Stimulated activated CD8-positive, alpha-beta memory T cell treated with anti-CD3 and anti-CD28 coated beads, Interleukin-7, amount 100 ng/mL, for 1 hour (primary cell): ENCODE data around the gene ITGA8.
"Not testable (repeated sequence)": the region's sequence is repeated elsewhere in the genome, so short reads cannot be mapped to it uniquely, and the experiment has no call there.

ENCODE experiments used
- DNase-seq, 2 donors: peaks; one replicate each; pipeline ENCODE4 v3.0.0-alpha.2; 2020; ENCODE audit warnings: low read depth in 2 of 2

ITGA8 gene

DNA sequence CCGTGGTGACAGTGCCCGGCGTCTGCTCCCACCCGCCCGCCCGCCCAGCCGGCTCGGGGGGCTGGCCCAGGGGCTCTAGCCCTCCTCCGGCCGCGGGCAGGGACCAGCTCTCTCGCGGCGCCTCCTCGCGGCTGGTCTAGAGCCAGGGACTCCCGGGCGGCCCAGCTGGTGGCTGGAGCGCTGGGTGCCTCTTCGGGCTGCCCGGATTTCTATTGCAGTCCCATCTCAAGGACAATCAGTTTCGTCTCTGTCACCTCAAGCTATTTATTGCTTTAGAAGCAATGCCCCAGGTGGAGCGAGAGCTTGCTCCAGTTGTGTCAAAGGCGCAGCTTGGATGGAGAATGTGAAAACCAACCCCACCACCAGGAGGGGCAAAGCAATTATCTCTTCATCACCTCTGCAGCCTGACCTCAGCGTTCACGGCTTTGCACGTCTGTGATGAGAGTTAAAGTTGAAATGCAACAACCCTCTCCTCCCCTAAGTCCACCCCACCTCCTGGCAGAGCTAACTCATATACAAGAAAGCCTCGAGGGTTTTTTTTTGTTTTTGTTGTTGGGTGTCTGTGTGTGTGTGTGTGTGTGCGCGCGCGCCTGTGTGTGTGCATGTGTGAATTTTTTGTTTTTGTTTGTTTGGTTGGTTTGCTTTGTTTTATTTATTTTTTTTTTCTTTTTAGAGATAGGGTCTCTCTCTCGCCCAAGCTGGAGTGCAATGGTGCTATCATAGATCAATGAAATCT, at the start of gene ITGA8:
ITGA8 (minus strand) TSS at position 24 of the 736 bp plus-strand sequence. CDS start 151 bp downstream, outside the sequence.
- no peak for DNase-seq

DNA sequence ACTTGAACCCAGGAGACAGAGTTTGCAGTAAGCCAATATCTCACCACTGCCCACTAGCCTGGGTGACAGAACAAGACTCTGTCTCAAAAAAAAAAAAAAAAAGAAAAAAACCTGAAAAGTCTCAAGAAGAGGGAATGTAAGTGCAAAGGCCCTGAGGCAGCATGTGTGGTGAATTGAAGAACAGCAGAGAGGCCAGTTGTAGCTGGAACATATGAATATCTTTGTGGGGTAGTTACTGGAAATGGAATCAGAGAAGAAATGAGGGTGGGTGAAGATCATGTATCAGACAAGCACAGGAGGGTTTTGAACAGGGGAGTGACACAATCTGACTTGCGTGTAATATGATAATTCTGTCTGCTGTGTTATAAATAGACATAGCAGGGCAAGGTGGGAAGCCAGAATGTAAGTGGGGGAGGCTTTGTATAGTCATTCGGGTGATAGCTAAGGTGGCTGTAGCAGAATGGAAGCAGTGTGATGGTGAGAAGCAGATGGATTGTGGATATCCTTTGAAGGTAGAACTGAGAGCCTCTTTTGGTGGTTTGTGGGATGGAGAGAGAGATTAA, 45.3 kb upstream of the ITGA8 start:
- DNase-seq, result no peak

DNA sequence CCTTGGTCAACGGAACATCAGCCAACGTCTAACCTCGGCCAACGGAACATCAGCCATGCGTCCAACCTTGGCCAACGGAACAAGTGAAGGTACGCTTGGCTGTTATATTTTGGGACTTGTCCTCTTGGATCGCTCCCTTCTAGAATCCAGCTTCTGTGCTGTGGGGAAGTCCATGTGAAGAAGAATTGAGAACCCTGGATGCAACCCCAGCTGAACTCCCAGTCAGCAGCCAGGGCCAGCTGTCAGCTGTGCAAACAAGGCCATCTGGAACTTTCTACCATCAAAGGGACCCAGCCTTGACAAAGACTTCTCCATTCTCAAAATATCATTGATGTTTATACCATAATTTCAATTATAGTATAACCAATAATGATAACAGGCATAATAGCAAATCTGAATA, 43.3 kb upstream of the ITGA8 start:
- no peak for DNase-seq

DNA sequence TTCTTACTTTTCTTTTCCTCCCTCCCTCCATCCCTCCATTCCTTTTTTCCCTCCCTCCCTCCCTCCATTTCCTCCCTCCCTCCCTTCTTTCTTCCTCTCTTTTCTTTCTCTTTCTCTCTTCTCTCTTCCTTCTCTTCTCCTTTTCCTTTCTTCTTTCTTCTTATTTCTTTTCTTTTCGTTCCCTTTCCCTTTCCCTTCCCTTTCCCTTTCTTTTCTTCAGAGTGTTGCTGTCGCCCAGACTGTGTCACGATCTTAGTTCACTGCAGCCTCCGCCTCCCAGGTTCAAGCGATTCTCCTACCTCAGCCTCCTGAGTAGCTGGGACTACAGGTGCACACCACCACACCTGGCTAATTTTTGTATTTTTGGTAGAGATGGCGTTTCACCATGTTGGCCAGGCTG, 42.5 kb upstream of the ITGA8 start:
- not testable (repeated sequence) for DNase-seq

DNA sequence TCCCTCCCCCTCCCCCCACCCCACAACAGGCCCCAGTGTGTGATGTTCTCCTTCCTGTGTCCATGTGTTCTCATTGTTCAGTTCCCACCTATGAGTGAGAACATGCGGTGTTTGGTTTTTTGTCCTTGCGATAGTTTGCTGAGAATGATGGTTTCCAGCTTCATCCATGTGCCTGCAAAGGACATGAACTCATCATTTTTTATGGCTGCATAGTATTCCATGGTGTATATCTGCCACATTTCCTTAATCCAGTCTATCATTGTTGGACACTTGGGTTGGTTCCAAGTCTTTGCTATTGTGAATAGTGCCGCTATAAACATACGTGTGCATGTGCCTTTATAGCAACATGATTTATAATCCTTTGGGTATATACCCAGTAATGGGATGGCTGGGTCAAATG, 41.5 kb upstream of the ITGA8 start:
- DNase-seq, result not testable (repeated sequence)

DNA sequence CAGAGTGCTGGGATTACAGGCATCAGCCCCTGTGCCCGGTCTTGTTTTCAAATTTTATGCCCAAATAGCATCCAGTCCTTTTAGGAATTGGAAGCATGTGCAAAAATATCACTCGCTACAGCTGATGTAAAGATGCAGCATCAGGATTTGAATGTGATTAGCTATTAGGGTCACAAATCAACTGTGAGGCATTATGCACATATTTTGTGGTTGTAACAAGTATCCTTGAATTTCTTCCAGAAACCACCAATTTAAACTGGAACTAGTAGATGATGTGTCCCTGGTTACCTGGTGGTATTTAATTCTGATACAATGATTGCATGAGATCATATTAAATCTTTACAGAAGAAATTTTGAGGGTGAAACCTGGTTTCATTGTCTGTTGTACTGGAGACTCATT, 41.0 kb upstream of the ITGA8 start:
- no peak for DNase-seq

DNA sequence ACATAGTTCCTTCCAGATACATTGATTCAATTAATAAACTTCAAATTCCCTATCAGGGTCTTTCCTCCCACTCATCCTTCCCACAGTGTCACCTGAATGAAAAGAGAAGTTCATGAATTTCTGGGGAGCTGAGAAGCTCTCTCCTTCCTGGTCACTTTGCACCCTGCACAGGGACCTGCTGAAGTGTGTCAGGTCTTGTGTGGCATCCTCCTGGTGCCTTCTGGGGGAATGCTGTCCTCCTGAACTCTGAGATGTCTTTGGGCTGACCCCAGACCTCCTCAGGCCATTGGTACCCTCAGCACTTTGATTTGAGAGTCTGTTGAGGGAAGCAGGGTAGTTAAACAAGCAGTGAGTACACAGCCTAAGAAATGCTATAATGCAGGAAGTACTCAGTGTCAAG, 39.5 kb upstream of the ITGA8 start:
- no peak for DNase-seq

DNA sequence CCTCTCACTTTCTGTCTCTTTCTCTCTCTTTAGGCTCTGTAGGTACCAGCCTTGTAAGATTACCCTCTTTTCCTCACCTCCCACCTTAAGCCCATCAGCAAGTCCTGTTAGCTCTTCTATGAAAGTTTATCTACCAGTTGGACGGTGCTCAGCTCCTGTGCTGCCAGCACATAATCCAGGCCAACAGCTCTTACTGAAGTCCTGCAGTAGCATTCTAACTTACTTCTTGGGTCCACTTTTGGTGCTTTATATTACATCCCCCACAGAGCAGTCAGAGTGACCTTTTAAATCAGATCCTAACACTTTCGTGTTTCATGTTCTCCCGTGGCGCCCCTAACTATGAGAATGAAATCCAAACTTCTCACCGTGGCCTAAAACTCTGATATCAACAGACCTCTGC, 38.9 kb upstream of the ITGA8 start:
- no peak for DNase-seq

DNA sequence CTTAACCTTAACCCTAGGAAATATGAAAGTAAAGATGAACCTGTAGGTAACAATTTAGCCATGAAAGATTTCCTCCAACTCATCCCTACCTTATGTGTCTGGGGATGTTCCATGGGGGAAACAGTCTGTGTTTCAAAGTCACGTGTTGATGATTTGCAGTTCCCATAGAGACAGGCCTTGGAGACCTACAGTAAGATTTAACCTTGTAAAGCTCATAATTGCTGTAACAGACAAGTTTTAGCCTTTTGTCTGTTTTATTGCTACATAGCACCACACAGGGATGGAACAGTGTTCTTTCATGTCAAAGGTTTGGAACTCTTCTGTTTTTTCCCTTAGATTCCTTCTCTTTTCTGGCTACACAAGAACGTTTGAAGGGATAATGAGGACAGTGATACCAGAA, 35.2 kb upstream of the ITGA8 start:
- DNase-seq, result no peak

DNA sequence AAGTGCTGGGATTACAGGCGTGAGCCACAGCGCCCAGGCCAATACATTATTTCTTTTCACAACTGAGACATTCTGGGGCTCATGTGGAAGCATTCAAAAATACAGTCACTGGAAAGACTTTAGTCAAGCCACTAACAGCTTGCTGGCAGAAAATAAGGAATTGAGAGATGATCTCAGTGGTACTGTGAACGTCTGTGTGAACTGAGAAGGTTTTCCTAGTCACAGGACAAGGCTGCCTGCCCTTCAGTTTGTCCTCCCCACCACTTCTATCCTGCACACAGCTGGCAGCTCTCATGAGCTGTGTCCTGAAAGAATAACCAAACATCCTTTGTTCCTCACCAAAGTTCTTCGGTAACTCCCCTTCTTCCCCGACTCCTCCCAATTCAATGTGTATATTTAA, 31.3 kb upstream of the ITGA8 start:
- no peak for DNase-seq

DNA sequence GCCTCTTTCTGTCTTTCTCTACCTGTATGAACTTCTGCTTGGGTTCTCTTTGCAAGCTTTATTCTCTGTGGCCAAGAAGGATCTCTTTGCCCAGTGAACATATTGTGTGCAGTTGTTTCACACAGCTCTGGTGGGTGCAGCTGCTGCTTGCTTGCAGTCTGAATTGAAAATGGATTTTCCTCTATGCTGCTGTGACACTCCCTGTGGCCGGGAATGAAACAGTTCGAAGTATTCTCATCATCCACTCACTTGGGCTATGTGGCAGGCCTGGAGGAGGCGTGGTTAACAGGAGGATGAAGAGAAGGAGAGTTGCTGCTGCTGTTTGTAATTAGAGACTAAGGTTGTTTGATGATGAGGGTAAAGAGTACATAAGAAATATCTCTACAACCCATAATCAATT, 28.4 kb upstream of the ITGA8 start:
- no peak for DNase-seq

DNA sequence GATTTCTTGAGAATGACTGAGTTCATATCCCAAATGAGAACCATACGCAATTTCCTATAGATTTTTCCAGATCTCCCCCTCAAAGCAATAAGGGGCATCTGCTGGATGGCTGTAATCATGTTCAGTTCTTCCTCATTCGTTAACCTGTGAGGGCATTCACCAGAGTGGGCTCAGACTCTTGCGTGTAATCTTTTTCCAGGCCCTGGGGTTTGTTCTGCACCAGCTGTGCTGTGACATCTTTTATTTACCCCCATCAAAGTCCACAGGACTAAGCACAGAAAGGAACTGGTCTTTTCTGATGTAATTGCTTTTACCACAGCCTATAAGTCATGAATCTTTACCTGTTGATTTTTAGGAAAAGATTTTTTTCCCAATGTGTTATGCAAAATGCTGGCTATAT, 27.9 kb upstream of the ITGA8 start:
- DNase-seq, result no peak

DNA sequence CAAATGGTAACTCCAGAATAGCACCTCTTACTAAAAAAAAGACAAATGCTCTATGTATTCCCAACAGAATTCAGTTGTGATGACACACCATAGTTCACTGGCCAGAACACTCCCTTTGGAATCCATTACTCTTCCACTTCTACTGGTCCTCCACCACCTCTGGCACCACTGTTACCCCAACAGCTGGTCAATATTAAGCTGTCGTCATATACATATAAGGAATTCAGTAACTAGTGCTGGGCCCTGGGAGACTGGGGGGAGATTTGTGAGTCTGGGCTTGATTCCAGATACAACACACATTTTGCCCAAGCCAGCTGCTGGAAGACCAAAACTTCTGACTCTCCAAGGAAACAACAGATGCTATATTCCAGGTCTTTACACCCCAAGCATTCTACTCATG, 26.0 kb upstream of the ITGA8 start:
- DNase-seq, result no peak

DNA sequence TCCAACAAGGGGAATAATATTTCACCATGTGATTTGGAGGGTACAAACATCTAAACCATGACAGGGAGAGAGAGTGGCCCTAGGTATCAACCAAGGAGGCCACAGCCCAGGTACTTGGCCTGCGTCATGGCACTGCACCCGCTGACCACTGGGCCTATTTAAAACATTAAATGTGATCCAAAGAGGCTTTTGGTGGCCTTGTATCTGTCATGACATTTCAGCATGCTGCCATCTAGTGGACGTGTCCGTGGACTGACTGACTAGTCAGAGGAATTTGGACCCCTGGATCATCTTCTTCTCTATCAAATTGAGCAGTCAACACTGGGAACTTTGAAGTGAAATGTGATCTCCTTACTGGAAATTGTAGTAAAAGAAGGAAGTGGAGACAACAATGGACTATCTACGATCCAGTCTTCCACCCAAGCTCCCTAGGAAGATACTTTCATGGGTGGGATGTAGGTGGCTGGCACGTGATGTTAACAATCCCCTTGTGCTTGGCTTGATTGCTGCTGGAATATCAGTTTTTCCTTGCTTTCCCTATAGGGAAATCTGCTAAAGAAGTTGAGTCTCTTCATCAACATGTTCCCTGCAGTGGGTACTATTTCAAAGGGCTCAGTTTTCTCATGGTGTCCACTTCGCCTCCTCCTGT, 24.6 kb upstream of the ITGA8 start:
- peak in 1 of 2 donors; percentile 1 for DNase-seq

DNA sequence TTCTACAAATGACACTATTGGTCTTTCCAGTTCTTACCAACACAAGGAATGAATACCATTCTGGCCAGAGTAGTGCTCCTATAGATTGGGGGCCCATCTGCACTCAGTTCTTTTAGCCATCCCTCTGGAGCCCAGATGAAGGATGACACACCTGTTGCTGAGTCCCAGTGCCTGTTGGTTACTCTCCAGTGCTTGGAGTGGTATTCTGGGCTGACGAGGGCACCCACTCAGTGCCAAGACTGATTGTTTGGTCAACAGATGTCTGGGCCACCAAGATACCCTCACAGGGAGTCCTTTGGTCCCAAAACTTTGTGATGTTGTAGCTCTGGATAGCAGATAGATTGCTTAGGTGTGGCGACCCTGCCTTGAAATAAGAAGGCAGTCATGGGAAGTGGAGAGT, 23.7 kb upstream of the ITGA8 start:
- no peak for DNase-seq

DNA sequence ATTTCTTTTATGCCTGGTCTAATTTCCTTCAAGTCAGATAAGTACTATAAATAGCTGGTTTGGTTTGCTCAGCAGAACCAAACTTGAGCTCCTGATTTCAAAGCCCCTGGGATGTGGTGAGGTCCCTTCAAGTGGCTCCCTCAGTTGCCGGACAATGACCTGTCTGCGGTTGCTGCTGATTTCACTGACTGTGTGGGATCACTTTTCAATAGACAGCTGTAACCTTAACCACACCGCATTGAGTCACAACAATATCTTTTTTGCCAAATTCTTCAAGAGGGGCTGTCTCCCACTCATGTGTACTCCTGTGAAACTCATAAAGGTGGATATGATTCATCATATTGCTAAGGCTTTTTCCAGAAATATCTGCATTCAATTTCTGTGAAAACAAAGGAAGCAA, 23.1 kb upstream of the ITGA8 start:
- no peak for DNase-seq

DNA sequence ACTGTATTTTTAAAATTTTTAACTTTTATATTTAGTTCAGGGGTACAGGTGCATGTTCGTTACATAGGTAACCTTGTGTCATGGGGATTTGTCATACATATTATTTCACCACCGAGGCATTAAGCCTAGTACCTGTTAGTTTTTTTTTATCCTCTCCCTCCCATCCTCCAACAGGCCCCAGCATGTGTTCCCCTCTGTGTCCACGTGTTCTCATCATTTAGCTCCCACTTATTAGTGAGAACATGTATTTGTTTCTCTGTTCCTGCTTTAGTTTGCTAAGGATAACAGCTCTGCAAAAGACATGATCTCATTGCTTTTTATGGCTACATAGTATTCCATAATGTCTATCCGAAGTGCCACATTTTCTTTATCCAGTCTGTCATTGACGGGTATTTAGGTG, 22.4 kb upstream of the ITGA8 start:
- DNase-seq, result no peak

DNA sequence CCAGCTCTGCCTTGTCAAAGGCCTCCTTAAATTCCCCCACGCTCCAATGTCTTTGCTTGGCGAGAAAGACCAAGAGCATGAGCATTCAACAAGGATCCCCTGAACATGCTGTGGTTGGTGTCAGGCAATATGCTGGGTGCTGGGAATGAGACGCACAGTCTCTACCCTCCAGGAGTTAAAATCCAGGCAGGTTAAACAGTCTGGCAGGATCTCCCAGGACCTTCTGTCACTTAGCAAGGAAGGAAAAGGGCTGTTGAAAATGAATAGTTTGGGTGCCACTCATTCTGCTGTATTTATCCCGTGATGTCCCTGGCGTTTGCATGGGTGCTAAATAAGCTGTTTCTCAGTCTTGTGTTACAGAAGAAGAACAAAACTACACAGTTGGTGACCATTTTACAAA, 21.9 kb upstream of the ITGA8 start:
- DNase-seq, result no peak

DNA sequence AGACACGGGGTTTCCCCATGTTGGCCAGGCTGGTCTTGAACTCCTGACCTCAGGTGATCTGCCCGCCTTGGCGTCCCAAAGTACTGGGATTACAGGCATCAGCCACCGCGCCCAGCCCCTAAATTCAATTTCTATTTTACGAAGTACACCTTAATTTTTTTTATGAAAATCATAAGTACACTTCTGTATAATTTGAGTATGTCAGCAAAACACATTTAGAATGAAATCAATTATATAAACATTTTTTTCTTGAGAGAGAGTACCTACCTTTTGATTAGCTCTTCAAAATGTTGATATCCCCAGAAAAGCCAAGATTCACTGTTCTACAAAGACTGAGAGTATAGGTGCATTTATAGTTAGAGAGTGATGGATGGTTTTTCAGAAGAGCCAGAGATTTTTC, 20.5 kb upstream of the ITGA8 start:
- DNase-seq, result no peak

DNA sequence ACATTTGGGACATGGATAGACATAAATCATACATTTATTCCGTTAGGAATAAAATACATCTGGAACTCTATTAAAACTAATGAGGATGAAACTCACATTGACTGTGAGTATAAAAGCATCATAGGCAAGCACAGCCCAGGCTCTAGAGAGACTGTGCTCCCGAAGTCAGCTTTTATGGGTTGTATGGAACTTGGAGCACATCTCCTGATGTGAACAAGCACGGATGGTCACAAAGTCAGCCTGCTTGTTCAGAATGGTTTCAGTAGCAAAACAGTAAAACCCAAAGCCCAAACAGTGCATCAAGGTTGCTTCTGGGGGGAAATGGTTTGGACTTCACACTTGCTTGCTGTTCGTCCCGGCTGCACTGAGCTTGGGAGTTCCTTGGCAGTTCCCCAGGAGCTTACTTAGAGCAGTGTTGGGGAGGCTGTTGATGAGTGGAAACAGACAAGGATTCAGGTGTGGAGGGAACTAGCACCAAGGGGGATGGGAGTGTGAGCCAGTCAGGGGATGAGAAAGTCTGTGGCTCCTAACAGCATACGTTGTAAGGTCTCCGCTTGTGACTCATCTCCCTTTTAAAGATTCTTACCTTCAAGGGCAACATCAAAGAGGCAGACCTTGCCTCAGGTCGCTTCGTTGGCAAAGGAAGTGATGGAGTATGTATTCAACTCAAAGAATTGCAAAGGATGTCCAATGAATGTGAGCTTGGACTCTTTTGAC, 19.7 kb upstream of the ITGA8 start:
- DNase-seq, result no peak

DNA sequence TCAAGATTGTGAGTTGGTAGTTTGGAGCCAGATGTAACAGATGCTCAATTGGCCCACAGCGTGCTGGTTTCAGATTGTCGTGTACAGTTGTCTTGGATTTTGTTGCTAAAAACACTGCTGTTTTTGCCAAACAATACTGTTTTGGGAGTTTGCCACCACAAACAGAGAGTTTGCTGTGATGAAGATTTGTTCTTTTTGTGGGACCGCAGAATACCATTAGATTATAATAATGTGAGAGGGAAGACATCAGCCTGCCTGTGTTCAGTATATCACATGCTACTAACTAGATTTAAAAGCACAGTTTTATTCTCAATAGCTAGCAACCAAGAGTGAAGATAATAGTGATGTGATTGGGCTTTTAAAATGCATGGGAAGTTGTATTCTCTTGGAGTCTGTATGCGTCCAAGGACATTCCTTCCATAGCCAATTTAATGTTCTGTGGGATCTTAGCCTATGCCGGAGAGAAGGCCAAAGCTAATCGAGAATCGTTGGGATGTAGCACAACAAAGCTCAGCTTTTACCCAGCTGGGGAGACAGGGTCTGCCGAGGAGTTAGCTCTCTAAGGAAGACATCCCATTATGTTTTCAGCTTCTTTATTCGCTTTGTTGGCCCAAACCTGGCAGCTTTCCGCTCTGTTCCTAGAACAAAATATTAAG, 18.7 kb upstream of the ITGA8 start:
- no peak for DNase-seq

DNA sequence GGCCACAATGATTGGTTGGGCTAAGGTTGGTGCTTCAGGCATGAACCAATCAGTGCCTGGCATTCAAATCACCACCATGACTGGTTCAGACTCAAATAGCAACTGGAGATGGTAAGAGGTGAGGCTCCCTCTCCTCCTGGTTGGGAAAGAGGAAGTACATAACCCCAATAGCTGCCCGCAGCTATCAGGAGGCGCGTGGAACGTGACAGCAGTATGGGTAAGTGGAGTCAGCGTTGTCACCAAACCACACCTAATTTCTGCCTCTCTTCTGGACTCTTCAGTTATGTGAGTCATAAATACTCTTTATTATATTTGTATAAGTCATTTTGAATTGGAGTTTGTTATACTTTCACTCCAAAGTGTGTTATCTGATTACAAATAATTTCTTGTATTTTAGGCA, 17.9 kb upstream of the ITGA8 start:
- no peak for DNase-seq
